ENCODE measurements around the gene ADAMTS13.
A peak's percentile ranks its signal among the peaks of the same experiment; 100 is the strongest.

ADAMTS13 gene

GRCh38 chr9:133455936-133456335, 33.8 kb downstream of the ADAMTS13 start:
- DNase-seq: no peak

DNA sequence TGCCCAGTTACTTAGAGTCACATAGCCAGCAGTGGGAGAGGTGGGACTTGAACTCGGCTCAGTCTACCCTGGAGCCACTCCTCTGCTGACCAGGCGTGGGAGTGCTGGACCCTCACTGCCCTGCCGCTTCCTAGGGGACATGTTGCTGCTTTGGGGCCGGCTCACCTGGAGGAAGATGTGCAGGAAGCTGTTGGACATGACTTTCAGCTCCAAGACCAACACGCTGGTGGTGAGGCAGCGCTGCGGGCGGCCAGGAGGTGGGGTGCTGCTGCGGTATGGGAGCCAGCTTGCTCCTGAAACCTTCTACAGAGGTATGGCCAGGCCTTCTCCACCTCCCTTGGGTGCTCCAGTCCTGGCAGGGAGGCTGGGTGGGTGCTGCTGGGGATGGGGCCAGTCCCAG, 34.2 kb downstream of the ADAMTS13 start:
- no peak for DNase-seq

DNA sequence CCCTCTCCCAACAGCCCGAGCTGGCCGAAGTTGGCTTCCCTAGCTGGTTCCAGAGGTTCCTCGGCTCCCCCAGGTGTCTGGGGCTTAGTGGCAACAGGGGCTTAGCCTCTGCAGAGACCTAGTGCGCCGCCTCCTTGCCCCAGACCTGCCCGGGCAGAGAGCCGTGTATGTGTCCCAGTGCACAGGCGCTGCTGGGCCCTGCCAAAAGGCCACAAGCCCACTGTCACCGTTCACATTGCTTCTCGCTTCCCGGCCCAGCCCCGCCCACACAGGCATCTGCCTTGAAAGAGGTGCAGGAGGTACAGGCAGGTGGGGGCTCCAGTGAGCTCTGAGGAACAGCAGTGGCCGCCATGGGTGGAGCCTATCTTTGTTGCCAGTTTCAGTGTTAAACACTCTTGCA, 35.1 kb downstream of the ADAMTS13 start:
- no peak for DNase-seq

- no peak for DNase-seq
Observed at GRCh38 chr9:133457748-133458147, 35.6 kb downstream of the ADAMTS13 start.

GRCh38 chr9:133458643-133459312, 36.6 kb downstream of the ADAMTS13 start:
- no peak for DNase-seq

GRCh38 chr9:133459476-133460404, 37.6 kb downstream of the ADAMTS13 start, which contains the start of gene CACFD1:
Gene CACFD1 (plus strand): TSS chr9:133459978. CDS start chr9:133460067, 89 bp downstream.
- peak; percentile 89 for DNase-seq

DNA sequence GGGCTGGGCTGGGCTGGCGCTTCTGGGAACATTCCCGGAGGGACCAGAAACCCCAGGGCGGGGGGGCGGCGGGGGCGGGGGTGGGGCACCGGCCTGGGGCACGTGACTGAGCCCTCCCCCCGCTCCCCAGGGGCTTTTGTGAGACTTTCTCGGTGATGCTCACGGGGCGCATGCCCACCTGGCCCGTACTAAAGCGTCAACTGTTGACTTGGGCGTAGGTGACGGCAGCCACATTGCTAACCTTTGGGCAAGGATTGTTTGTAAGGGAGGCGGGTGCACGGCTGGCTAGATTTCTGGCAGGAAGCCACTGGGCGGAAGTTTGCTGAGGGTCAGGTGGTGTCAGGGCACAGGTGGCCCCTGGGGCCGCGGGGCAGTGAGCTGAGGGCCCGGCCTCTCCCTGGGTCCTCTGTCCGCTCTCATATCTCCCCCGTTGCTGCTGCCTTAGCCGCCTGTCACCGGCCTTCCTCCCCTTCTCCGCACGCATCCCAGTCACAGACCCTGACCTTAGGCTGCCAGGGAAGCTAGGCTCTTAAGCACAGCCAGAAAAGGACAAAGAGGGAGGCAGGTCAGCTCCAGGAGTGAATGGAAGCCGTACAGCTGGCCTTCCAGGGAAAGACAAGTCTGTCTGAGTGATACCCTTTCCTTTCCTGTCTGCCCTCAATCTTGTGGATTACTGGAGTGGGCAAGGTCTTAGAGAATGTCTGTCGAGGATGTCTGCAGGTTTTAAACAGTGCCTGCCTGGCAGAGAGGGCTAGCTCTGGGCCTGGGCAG, 38.4 kb downstream of the ADAMTS13 start:
- DNase-seq: no peak

- no peak for DNase-seq
Observed at GRCh38 chr9:133461975-133462374, 39.8 kb downstream of the ADAMTS13 start.

GRCh38 chr9:133463234-133463863, 41.2 kb downstream of the ADAMTS13 start:
- no peak for DNase-seq

GRCh38 chr9:133463864-133464615, 41.9 kb downstream of the ADAMTS13 start:
- no peak for DNase-seq

- DNase-seq: no peak
Observed at GRCh38 chr9:133464638-133465037, 42.5 kb downstream of the ADAMTS13 start.

- no peak for DNase-seq
Observed at GRCh38 chr9:133465984-133466383, 43.8 kb downstream of the ADAMTS13 start.

DNA sequence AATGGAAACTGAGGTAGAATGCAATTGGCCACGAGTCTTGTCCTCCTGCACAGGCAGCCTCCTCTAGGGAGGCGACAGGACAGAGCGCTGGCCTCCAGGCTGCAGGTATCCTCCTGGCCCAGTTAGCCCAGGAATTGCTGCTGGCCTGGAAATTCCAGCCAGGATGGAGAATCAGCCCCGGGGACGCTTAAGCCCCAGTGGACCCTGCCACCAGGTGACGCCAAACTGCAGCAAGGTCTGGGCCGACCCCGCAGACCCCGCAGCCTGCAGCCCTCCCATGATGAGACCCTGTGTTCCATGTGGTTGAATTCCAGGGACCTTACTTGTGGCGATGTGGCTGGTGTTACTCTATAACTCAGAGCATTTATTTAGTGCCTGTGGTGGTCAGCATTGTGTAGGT, 44.9 kb downstream of the ADAMTS13 start:
- DNase-seq: no peak

- DNase-seq: no peak
Observed at GRCh38 chr9:133468374-133468773, 46.2 kb downstream of the ADAMTS13 start.

GRCh38 chr9:133468777-133469421, 46.7 kb downstream of the ADAMTS13 start:
- no peak for DNase-seq

DNA sequence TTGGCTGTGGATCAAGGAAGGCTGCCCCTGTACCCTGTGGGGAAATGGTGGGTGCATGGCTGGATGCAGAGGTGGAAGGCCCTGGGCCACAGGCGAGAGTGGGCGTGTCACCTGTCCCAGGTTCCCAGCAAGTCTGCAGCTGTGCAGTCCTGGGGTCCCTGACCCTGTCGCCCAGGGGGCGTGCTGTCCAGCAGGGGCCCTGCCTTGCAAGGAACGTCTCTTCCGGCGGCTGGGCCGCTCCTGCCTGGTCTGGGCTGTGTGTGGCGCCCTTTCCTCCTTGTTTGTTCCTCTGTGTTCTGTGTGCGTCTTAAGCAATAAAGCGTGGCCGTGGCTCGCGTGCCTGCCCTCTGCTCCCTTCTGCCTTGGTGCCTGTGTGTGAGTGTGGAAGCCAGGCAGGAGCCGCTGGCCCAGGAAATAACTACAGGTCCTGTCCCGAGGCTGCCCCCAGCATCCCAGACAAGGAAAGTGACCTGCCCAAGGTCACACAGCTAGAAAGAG, 48.3 kb downstream of the ADAMTS13 start:
- DNase-seq: no peak

DNA sequence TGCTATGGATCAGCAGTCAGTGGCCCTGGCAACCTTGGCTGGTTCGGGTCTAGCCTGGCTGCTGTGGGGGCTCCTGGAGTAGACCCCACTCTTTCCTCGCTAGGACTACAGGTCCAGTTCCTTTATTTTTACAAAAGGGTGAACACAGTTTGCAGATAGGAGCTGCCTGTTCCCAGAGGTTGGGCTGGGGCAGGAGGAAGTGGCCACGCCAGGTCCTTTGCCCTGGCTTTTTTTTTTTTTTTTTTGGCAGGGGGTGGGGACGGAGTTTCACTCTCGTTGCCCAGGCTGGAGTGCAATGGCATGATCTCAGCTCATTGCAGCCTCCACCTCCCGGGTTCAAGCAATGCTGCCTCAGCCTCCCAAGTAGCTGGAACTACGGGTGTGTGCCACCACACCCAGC, 48.8 kb downstream of the ADAMTS13 start:
- DNase-seq: no peak

GRCh38 chr9:133471551-133472276, 49.5 kb downstream of the ADAMTS13 start:
- DNase-seq: no peak

DNA sequence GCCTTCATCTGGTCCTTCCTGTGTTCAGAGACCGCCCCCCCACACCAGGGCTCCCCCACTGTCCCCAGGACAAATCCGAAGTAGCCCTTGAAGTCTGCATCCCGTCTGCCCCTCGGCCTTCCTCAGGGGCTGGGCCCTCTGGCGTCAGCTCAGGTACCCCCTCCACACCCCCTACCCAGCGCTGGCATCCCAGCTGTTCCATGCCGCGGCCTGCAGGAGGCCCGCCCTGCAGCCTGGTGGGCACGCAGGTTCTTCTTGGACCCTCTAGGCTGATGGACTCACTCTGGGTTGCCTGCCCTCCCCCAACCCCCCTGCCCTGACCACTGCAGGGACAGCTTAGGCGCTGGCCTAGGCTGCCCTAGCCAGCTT, 50.1 kb downstream of the ADAMTS13 start:
- DNase-seq: no peak

DNA sequence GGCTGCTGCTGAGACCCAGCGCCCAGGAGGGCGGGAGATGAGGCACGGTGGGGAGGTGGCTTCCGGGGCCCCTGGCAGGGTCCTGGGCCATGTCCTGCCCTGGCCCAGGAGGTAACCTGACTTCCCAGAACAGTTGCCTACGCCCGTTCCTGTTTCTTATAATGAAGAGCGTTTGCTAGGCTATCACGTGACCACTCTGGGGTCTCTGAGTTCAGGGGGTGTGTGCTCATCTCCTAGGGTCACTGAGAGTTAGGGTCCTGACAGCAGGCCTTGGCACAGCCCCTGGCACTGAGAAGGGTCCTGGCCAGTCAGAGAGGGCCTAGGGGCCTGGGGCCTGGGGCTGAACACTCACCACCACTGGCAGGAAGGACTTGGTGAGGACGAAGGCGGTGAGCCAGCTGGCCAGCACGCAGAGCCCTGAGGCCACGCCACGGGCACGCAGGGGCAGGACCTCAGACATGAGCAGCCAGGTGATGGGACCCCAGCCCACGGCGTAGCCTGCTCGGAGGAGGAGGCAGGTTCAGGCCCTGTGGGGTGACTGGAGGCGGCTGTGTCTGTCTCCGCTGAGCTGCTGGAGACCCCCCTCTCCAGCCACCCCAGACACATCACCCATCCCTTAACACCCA, 50.7 kb downstream of the ADAMTS13 start:
- no peak for DNase-seq

Data from fibroblast of skin of back (primary cell).